ENCODE results near the gene SEMA6A.

GRCh38 chr5:116614603-116614920 is 39.9 kb upstream of the SEMA6A start:
- TF ChIP-seq, protein P1, sequence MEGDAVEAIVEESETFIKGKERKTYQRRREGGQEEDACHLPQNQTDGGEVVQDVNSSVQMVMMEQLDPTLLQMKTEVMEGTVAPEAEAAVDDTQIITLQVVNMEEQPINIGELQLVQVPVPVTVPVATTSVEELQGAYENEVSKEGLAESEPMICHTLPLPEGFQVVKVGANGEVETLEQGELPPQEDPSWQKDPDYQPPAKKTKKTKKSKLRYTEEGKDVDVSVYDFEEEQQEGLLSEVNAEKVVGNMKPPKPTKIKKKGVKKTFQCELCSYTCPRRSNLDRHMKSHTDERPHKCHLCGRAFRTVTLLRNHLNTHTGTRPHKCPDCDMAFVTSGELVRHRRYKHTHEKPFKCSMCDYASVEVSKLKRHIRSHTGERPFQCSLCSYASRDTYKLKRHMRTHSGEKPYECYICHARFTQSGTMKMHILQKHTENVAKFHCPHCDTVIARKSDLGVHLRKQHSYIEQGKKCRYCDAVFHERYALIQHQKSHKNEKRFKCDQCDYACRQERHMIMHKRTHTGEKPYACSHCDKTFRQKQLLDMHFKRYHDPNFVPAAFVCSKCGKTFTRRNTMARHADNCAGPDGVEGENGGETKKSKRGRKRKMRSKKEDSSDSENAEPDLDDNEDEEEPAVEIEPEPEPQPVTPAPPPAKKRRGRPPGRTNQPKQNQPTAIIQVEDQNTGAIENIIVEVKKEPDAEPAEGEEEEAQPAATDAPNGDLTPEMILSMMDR (IDR thresholded peaks at IDR 0.05 in 8 of 11, conservative IDR thresholded peaks at IDR 0.05 in 3 of 11) = no peak
- TF ChIP-seq POLR2A (IDR thresholded peaks at IDR 0.05) = no peak
- no peak for TF ChIP-seq POLR2AphosphoS5 (IDR thresholded peaks at IDR 0.05)
